ENCODE data around the gene DIAPH2. TPM values are rescaled to one million over a fixed set of nuclear protein-coding genes. Genes with fewer than 3 reads are reported as not detected.

The DIAPH2 gene
- total RNA-seq, 1 experiment from 2014 or later, result 20.4 TPM

GRCh38 chrX:97306771-97307470 is 622.3 kb downstream of the DIAPH2 start:
- no peak for DNase-seq
- H3K36me3 ChIP-seq (replicated peaks; ENCODE audit: control insufficient read depth, insufficient read depth, low read length), result no peaks in the 10 kb centered on the region
- no peaks in the 10 kb centered on the region for H3K27me3 ChIP-seq (ENCODE audit: control insufficient read depth, insufficient read depth, low read length)
- H3K4me3 ChIP-seq (ENCODE audit: insufficient read depth, low read depth, low read length), result no peak overlapping the region

GRCh38 chrX:97308171-97308570 is 623.5 kb downstream of the DIAPH2 start:
- Histone ChIP-seq H3K4me3 (ENCODE audit: insufficient read depth, low read depth, low read length) (no peak overlapping the region), H3K36me3 (replicated peaks; ENCODE audit: control insufficient read depth, insufficient read depth, low read length) (no peaks in the 10 kb centered on the region), H3K27me3 (ENCODE audit: control insufficient read depth, insufficient read depth, low read length) (no peaks in the 10 kb centered on the region)
- DNase-seq, result no peak

- no peak for DNase-seq
- H3K27me3 ChIP-seq (ENCODE audit: control insufficient read depth, insufficient read depth, low read length), result no peaks in the 10 kb centered on the region
- H3K36me3 ChIP-seq (replicated peaks; ENCODE audit: control insufficient read depth, insufficient read depth, low read length), result no peaks in the 10 kb centered on the region
- no peak overlapping the region for H3K4me3 ChIP-seq (ENCODE audit: insufficient read depth, low read depth, low read length)
These were observed 625.0 kb downstream of the DIAPH2 start for GRCh38 chrX:97309487-97310116.

GRCh38 chrX:97310373-97310772 is 625.7 kb downstream of the DIAPH2 start:
- DNase-seq, result peak; percentile 47
- Histone ChIP-seq H3K36me3 (replicated peaks; ENCODE audit: control insufficient read depth, insufficient read depth, low read length) (no peaks in the 10 kb centered on the region), H3K27me3 (ENCODE audit: control insufficient read depth, insufficient read depth, low read length) (no peaks in the 10 kb centered on the region), H3K4me3 (ENCODE audit: insufficient read depth, low read depth, low read length) (peak overlapping the region; percentile 58)

GRCh38 chrX:97311066-97311778 is 626.6 kb downstream of the DIAPH2 start:
- H3K36me3 ChIP-seq (replicated peaks; ENCODE audit: control insufficient read depth, insufficient read depth, low read length), result no peaks in the 10 kb centered on the region
- H3K4me3 ChIP-seq (ENCODE audit: insufficient read depth, low read depth, low read length), result peak overlapping the region; percentile 58
- DNase-seq, result no peak
- H3K27me3 ChIP-seq (ENCODE audit: control insufficient read depth, insufficient read depth, low read length), result no peaks in the 10 kb centered on the region

GRCh38 chrX:97314345-97314744 is 629.7 kb downstream of the DIAPH2 start:
- Histone ChIP-seq H3K4me3 (ENCODE audit: insufficient read depth, low read depth, low read length) (no peak overlapping the region), H3K36me3 (replicated peaks; ENCODE audit: control insufficient read depth, insufficient read depth, low read length) (0 out of 2 replicates have a peak, but pooled peaks cover 2% of the 10 kb centered on the region), H3K27me3 (ENCODE audit: control insufficient read depth, insufficient read depth, low read length) (no peaks in the 10 kb centered on the region)
- no peak for DNase-seq

- Histone ChIP-seq H3K36me3 (replicated peaks; ENCODE audit: control insufficient read depth, insufficient read depth, low read length) (0 out of 2 replicates have a peak, but pooled peaks cover 2% of the 10 kb centered on the region), H3K4me3 (ENCODE audit: insufficient read depth, low read depth, low read length) (no peak overlapping the region), H3K27me3 (ENCODE audit: control insufficient read depth, insufficient read depth, low read length) (no peaks in the 10 kb centered on the region)
- peak; percentile 34 for DNase-seq
These were observed 631.3 kb downstream of the DIAPH2 start for GRCh38 chrX:97315939-97316338.

- no peak overlapping the region for H3K4me3 ChIP-seq (ENCODE audit: insufficient read depth, low read depth, low read length)
- no peaks in the 10 kb centered on the region for H3K27me3 ChIP-seq (ENCODE audit: control insufficient read depth, insufficient read depth, low read length)
- DNase-seq, result no peak
- H3K36me3 ChIP-seq (replicated peaks; ENCODE audit: control insufficient read depth, insufficient read depth, low read length), result peaks cover 2% of the 10 kb centered on the region; the same call in 1 of the 2 replicates
These were observed 635.7 kb downstream of the DIAPH2 start for GRCh38 chrX:97320305-97320704.

- H3K27me3 ChIP-seq (ENCODE audit: control insufficient read depth, insufficient read depth, low read length), result no peaks in the 10 kb centered on the region
- H3K4me3 ChIP-seq (ENCODE audit: insufficient read depth, low read depth, low read length), result no peak overlapping the region
- no peaks in the 10 kb centered on the region; the same call in 1 of the 2 replicates for H3K36me3 ChIP-seq (replicated peaks; ENCODE audit: control insufficient read depth, insufficient read depth, low read length)
- DNase-seq, result no peak
These were observed 637.8 kb downstream of the DIAPH2 start for GRCh38 chrX:97322401-97322800.

- no peaks in the 10 kb centered on the region; the same call in 1 of the 2 replicates for H3K36me3 ChIP-seq (replicated peaks; ENCODE audit: control insufficient read depth, insufficient read depth, low read length)
- no peak for DNase-seq
- no peaks in the 10 kb centered on the region for H3K27me3 ChIP-seq (ENCODE audit: control insufficient read depth, insufficient read depth, low read length)
- H3K4me3 ChIP-seq (ENCODE audit: insufficient read depth, low read depth, low read length), result no peak overlapping the region
These were observed 641.8 kb downstream of the DIAPH2 start for GRCh38 chrX:97326456-97326855.

- no peaks in the 10 kb centered on the region; the same call in 1 of the 2 replicates for H3K36me3 ChIP-seq (replicated peaks; ENCODE audit: control insufficient read depth, insufficient read depth, low read length)
- no peak for DNase-seq
- no peak overlapping the region for H3K4me3 ChIP-seq (ENCODE audit: insufficient read depth, low read depth, low read length)
- no peaks in the 10 kb centered on the region for H3K27me3 ChIP-seq (ENCODE audit: control insufficient read depth, insufficient read depth, low read length)
These were observed 644.3 kb downstream of the DIAPH2 start for GRCh38 chrX:97328853-97329390.

GRCh38 chrX:97330151-97330550 is 645.5 kb downstream of the DIAPH2 start:
- Histone ChIP-seq H3K36me3 (replicated peaks; ENCODE audit: control insufficient read depth, insufficient read depth, low read length) (no peaks in the 10 kb centered on the region), H3K27me3 (ENCODE audit: control insufficient read depth, insufficient read depth, low read length) (no peaks in the 10 kb centered on the region), H3K4me3 (ENCODE audit: insufficient read depth, low read depth, low read length) (no peak overlapping the region)
- DNase-seq, result no peak

- no peak for DNase-seq
- Histone ChIP-seq H3K36me3 (replicated peaks; ENCODE audit: control insufficient read depth, insufficient read depth, low read length) (no peaks in the 10 kb centered on the region), H3K4me3 (ENCODE audit: insufficient read depth, low read depth, low read length) (no peak overlapping the region), H3K27me3 (ENCODE audit: control insufficient read depth, insufficient read depth, low read length) (no peaks in the 10 kb centered on the region)
These were observed 648.3 kb downstream of the DIAPH2 start for GRCh38 chrX:97332963-97333362.

GRCh38 chrX:97334850-97335249 is 650.2 kb downstream of the DIAPH2 start:
- no peaks in the 10 kb centered on the region for H3K36me3 ChIP-seq (replicated peaks; ENCODE audit: control insufficient read depth, insufficient read depth, low read length)
- DNase-seq, result no peak
- no peaks in the 10 kb centered on the region for H3K27me3 ChIP-seq (ENCODE audit: control insufficient read depth, insufficient read depth, low read length)
- no peak overlapping the region for H3K4me3 ChIP-seq (ENCODE audit: insufficient read depth, low read depth, low read length)
